Neural crest cell (in vitro differentiated cells): ENCODE measurements around the gene B4GALT1. TPM values are rescaled to one million over a fixed set of nuclear protein-coding genes. Genes with fewer than 3 reads are reported as not detected.

ENCODE experiments used
- DNase-seq: peaks from one replicate; pipeline ENCODE4 v3.0.0; 2021; ENCODE audit warnings: low read depth, mixed read lengths, low spot score
- H3K27ac Mint-ChIP-seq: one replicate; pipeline ENCODE4 v1.8.0; 2021; ENCODE audit warnings: mild to moderate bottlenecking, mixed read lengths; ENCODE audit not compliant: unreplicated experiment
- H3K27me3 Mint-ChIP-seq: 2 replicates; pipeline ENCODE4 v1.8.0; 2021; ENCODE audit warnings: low read depth, mild to moderate bottlenecking, mixed read lengths
- H3K36me3 Mint-ChIP-seq: 2 replicates; pipeline ENCODE4 v1.8.0; 2021; ENCODE audit warnings: low read depth, mild to moderate bottlenecking, mixed read lengths
- H3K4me1 Mint-ChIP-seq: 2 replicates; pipeline ENCODE4 v1.8.0; 2021; ENCODE audit warnings: mixed read lengths
- H3K4me3 Mint-ChIP-seq: one replicate; pipeline ENCODE4 v1.8.0; 2021; ENCODE audit warnings: mild to moderate bottlenecking, mixed read lengths
- H3K9me3 Mint-ChIP-seq: 2 replicates; pipeline ENCODE4 v1.8.0; 2021; ENCODE audit warnings: mixed read lengths
- CTCF ChIP-seq: fragments of 200-600 bp; sonication (generic); conservative IDR thresholded peaks from 2 replicates; pipeline ENCODE4 v1.5.0; 2021; ENCODE audit warnings: antibody characterized with exemption, mild to moderate bottlenecking
- total RNA-seq: library from RNA; stranded (reverse); gene quantifications from 2 replicates; pipeline ENCODE4 v1.2.1, GENCODE V29; 2021

The B4GALT1 gene
- total RNA-seq, 1 donor from 2014 or later, result 17.9 TPM

- Mint-ChIP-seq H3K27me3 (no peaks in the 10 kb centered on the region), H3K27ac (no peak overlapping the region), H3K36me3 (no peaks in the 10 kb centered on the region), H3K4me3 (no peak overlapping the region), H3K4me1 (peaks cover 6% of the 10 kb centered on the region), H3K9me3 (no peaks in the 10 kb centered on the region)
- peak; percentile 46 for DNase-seq
- TF ChIP-seq CTCF, result peak; percentile 87
These were observed 85.8 kb downstream of the B4GALT1 start for GRCh38 chr9:33081128-33081851.

DNA sequence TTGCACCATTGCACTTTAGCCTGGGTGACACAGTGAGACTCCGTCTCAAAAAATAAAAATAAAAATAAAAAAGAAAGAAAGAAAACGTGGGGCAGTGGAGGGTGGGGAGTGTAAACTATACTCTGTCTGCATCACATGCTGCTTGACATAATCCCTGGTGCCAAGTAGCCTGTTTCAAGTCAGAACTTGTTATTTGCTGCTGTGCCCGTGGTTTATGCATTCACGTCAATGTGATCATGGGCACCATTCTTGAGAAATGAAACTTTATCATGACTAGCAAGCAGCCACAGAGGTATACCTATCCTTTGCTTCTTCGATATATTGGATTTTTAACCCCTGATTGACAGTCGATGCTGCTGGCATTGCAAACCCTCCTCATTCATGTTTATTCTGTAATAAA is 86.6 kb downstream of the B4GALT1 start:
- Mint-ChIP-seq H3K4me3 (no peak overlapping the region), H3K36me3 (no peaks in the 10 kb centered on the region)
- TF ChIP-seq CTCF, result no peak

DNA sequence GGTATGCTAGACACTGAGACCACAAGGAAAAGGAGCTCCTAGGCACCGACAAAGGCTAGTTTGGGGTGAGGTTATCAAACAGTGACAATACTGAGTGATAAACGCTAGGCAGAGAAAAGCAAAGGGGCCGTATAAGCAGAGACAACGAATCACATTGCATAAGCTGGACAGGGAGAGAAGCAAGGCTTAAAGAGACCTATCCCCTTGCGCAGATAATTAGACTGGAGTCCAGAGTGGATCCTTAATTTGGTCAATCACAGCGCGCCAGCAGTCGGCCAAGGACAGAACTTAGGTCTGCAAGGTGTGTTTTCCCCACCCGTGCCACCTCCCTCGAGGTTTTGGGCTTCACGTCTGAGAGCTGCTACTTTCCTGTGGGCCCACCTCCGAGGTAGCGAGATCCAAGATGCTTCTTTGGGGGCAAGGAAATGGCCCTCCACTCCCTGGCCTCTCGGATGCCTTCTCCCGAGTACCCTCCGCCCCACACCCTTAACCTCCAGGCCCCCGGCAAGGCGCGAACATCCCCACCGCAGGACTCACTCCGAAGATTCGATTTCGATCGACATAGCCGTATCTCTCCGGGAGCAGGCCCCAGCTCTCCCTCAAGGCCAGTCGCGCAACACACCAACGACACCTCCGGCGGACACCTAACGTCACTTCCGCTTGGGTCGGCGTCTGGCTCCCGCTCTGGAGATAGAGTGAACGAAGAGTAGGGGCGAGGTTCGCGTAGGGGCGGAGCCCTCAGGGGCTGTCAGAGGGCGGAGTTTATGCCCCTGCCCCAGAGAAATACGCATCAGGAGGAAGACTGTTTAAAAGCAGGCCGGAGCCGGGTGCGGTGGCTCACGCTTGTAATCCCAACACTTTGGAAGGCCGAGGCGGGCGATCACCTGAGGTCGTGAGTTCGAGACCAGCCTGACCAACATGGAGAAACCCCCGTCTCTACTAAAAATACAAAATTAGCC is 90.8 kb downstream of the B4GALT1 start, which contains the start of gene SMU1:
SMU1 (minus strand) TSS at position 629 of the 959 bp plus-strand sequence; CDS start at position 563, 66 bp downstream.
- H3K4me1 Mint-ChIP-seq, result peaks cover 16% of the 10 kb centered on the region
- H3K4me3 Mint-ChIP-seq, result peak within 1 kb of the TSS; percentile 99
- no peaks in the 10 kb centered on the region for H3K27me3 Mint-ChIP-seq
- H3K9me3 Mint-ChIP-seq, result no peaks in the 10 kb centered on the region
- TF ChIP-seq CTCF, result no peak
- peak within 1 kb of the TSS; percentile 100 for H3K27ac Mint-ChIP-seq
- peak; percentile 88 for DNase-seq
- H3K36me3 Mint-ChIP-seq, result no peaks in the 10 kb centered on the region

More for the DNA sequence above, 86.6 kb downstream of the B4GALT1 start:
- H3K27me3 Mint-ChIP-seq, result no peaks in the 10 kb centered on the region
- H3K4me1 Mint-ChIP-seq, result peaks cover 12% of the 10 kb centered on the region
- no peak for DNase-seq
- no peaks in the 10 kb centered on the region for H3K9me3 Mint-ChIP-seq
- H3K27ac Mint-ChIP-seq, result no peak overlapping the region

DNA sequence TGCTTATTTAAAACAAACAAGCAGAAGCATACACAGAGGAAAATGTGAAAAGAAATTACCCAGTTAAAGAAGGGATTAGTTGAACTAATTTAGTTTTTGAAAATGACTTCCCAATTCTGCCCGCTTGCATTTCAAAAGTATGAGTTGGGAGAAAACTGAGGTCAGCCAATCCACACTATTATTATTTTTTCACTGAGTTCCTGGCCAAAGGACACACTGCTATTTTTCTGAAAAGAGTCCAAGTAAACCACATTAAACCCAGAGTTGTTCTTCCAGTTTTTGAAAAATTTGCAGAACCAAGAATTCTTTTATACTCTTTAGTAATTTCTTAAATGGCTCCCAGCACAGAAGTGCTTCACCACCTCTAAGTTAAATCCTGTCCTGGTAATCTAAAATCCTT is 98.1 kb downstream of the B4GALT1 start:
- Mint-ChIP-seq H3K4me3 (no peak overlapping the region), H3K27me3 (no peaks in the 10 kb centered on the region), H3K36me3 (peaks cover 8% of the 10 kb centered on the region), H3K4me1 (no peaks in the 10 kb centered on the region), H3K27ac (no peak overlapping the region), H3K9me3 (no peaks in the 10 kb centered on the region)
- no peak for DNase-seq
- TF ChIP-seq CTCF, result no peak

GRCh38 chr9:33065157-33066076 is 101.7 kb downstream of the B4GALT1 start:
- no peaks in the 10 kb centered on the region for H3K9me3 Mint-ChIP-seq
- DNase-seq, result no peak

More at GRCh38 chr9:33065157-33066076, 101.7 kb downstream of the B4GALT1 start:
- Mint-ChIP-seq H3K27ac (no peak overlapping the region), H3K4me3 (no peak overlapping the region), H3K27me3 (no peaks in the 10 kb centered on the region), H3K4me1 (no peaks in the 10 kb centered on the region), H3K36me3 (peaks cover 15% of the 10 kb centered on the region)
- TF ChIP-seq CTCF, result no peak
